GM06990 (cell line): ENCODE results near the gene NAA35.

Experiments
- DNase-seq: peaks from one replicate; pipeline ENCODE4 v3.0.0-alpha.2; 2011; ENCODE audit not compliant: insufficient read length; ENCODE audit errors: extremely low read depth
- H3K27me3 ChIP-seq: replicated peaks from 2 replicates; pipeline ENCODE4 v1.6.0; 2011; ENCODE audit warnings: low read length; ENCODE audit not compliant: control insufficient read depth, insufficient read depth
- H3K36me3 ChIP-seq: 2 replicates; pipeline ENCODE4 v1.5.1; 2011; ENCODE audit warnings: low read length; ENCODE audit not compliant: control insufficient read depth, insufficient read depth
- H3K4me3 ChIP-seq: replicated peaks from 2 replicates; pipeline ENCODE4 v1.5.1; 2011; ENCODE audit warnings: low read depth, mild to moderate bottlenecking, control low read depth, low read length
- CTCF ChIP-seq: IDR thresholded peaks from 2 replicates; pipeline ENCODE4 v1.5.1; 2011; ENCODE audit warnings: low read length, control low read depth, mild to moderate bottlenecking, inconsistent platforms; ENCODE audit not compliant: insufficient read depth, poor library complexity, severe bottlenecking

NAA35 gene

GRCh38 chr9:85941966-85942912, 1.3 kb downstream of the NAA35 start:
- Histone ChIP-seq H3K36me3 (peaks cover 3% of the 10 kb centered on the region), H3K4me3 (peak overlapping the region; percentile 96), H3K27me3 (no peaks in the 10 kb centered on the region)
- no peak for DNase-seq
- TF ChIP-seq CTCF: no peak

GRCh38 chr9:85942913-85943709, 2.2 kb downstream of the NAA35 start:
- DNase-seq: no peak
- Histone ChIP-seq H3K4me3 (no peak overlapping the region), H3K36me3 (peaks cover 6% of the 10 kb centered on the region), H3K27me3 (no peaks in the 10 kb centered on the region)
- no peak for TF ChIP-seq CTCF

GRCh38 chr9:85943757-85944430, 2.9 kb downstream of the NAA35 start:
- peaks cover 6% of the 10 kb centered on the region for H3K36me3 ChIP-seq
- H3K4me3 ChIP-seq: no peak overlapping the region
- no peak for DNase-seq
- no peak for TF ChIP-seq CTCF
- no peaks in the 10 kb centered on the region for H3K27me3 ChIP-seq

- Histone ChIP-seq H3K27me3 (no peaks in the 10 kb centered on the region), H3K36me3 (peaks cover 6% of the 10 kb centered on the region), H3K4me3 (no peak overlapping the region)
- DNase-seq: no peak
- no peak for TF ChIP-seq CTCF
Observed at GRCh38 chr9:85944672-85945071, 3.7 kb downstream of the NAA35 start.

GRCh38 chr9:85949586-85950335, 8.8 kb downstream of the NAA35 start:
- no peak overlapping the region for H3K4me3 ChIP-seq
- H3K27me3 ChIP-seq: no peaks in the 10 kb centered on the region
- no peak for DNase-seq
- no peak for TF ChIP-seq CTCF
- H3K36me3 ChIP-seq: peaks cover 6% of the 10 kb centered on the region
